Stimulated activated CD4-positive, alpha-beta T cell treated with anti-CD3 and anti-CD28 coated beads, Interleukin-4, amount 100 ng/mL, for 4 hours (primary cell): ENCODE data around the gene LCMT1.
"Not testable (repeated sequence)": the region's sequence is repeated elsewhere in the genome, so short reads cannot be mapped to it uniquely, and the experiment has no call there.

ENCODE experiments used
- DNase-seq, 2 experiments: peaks; one replicate each; pipeline ENCODE4 v3.0.0-alpha.2; 2020

The LCMT1 gene

GRCh38 chr16:25148568-25149215 is 37.1 kb downstream of the LCMT1 start:
- no peak for DNase-seq

DNA sequence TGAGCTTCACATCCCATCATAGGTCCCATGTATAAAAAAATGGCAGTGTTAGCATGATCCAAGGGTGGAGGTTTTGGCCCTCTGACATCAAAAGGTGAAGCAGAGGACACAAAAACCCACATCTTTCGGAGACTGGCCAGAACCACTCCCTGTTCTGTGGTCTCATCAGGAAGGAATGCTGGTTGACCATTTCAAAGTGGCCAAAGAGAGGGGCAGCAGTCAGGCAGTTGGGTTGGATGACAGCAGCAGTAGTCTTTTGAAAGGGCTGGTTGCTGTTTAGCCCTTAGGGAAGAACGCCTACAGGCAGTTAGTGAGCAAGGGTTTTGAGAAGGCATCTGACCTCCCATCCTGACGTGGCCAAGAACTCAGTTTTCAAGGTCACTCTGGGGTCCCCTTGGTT is 40.5 kb downstream of the LCMT1 start:
- DNase-seq: no peak

DNA sequence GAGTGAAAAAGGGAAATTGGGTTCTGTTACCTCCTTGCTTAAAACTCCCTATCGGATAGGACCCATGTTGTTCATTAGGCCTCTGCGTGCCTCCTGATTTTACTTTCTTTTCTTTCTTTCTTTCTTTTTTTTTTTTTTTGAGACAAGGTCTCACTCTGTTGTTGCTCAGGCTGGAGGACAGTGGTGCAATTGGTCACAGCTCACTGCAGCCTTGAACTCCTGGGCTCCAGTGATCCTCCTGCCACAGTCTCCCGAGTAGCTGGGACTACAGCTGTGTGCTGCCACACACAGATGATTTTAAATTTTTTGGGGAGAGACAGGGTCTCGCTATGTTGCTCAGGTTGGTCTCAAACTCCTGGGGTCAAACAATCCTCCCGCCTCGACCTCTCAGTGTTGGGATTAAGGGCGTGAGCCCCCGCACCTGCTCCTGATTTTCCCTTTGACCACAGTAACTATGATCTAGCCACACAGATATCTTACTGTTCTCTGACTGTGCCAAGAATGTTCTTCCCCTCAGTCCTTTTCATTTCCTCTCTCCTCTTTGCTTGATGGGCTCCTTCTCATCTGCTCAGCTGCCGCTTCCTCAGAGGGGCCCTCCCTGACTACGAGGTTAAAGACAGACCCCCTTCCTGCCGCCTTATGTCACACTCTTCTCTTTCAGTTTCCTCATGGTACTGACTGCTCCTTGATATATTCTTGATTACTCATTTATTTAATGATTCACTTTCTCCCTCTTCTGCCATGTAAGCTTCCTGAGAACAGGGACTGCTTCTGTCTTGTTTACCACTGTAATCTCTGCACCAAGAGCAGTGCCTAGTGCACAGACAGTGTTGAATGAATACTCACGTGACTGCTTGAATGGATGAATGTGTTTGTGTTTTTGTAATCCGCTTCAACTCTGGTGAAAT is 44.3 kb downstream of the LCMT1 start:
- peak in 1 of 2 experiments; percentile 11 for DNase-seq

DNA sequence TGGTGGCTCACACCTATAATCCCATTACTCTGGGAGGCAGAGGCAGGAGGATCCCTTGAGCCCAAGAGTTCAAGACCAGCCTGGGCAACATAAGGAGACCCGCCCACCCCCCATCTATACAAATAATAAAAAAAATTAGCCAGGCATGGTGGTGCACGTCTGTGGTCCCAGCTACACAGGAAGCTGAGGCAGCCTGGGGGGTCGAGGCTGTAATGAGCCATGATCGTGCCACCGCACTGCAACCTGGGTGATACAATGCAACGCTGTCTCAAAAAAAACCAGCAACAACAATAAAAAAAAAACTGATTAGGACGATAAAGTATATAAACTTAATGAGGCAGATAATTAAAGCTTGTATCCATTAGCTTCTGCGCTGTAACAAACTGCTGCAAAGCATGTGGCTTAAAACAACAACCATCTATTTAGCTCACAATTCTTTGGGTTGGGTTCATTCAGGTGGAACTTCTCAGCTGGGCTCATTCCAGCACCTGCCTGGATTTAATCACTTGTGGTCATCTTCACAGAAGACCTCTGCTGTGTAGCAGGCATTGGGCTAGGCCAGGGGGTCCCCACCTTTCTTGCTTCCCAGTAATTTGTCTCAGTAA is 45.8 kb downstream of the LCMT1 start:
- no peak for DNase-seq

DNA sequence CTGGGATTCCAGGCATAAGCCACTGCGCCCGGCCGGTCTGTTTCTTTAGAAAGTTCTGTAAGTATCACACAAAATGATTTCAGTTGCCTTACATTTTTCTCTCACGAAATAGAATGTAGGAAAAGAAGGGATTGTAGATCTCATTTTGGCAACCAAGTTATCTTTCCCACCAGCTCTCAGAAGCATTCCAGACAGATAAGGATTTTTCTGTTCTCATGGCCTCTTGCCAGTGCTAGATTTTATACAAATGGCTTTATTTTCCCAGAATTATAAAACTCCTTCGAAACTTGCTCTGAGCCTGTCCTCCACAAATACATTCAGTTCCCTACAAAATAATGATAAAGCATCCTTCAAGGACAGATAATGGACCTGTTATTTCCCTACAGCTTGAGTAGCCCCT is 46.9 kb downstream of the LCMT1 start:
- DNase-seq: no peak

GRCh38 chr16:25161753-25162367 is 50.3 kb downstream of the LCMT1 start:
- DNase-seq: no peak

DNA sequence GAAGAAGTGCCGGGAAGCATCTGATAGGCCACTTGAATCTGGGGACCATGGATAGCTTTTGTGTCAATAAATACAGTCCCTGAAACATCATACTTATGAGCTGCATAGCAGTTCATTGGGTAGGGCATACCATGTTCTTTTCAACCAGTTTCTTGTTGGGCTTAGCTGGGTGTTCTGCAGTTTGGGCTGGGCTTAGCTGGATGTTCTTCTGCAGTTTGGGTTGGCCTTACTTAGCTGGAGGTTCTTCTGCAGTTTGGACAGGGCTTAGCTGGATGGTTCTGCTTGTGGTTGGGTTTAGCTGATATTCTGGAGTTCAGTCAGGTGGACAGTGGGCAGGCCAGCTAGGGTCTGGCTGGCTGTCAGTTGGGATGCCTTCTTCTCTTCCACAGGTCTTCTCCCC is 52.1 kb downstream of the LCMT1 start:
- no peak for DNase-seq

DNA sequence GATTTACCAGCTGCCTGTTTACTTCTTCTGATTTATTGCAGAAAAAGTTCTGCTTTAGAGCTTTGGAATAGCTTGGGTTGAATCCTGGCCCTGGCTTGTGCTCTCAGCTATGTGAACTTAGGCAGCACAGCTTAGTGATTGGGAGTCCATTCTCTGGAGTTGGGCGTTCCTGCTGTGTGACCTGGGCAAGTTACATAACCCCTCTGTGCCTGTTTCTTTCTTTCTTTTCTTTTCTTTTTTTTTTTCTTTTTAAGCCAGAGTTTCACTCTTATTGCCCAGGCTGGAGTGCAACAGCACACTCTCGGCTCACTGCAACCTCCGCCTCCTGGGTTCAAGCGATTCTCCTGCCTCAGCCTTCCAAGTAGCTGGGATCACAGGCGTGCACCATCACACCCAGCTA is 53.7 kb downstream of the LCMT1 start:
- no peak for DNase-seq

DNA sequence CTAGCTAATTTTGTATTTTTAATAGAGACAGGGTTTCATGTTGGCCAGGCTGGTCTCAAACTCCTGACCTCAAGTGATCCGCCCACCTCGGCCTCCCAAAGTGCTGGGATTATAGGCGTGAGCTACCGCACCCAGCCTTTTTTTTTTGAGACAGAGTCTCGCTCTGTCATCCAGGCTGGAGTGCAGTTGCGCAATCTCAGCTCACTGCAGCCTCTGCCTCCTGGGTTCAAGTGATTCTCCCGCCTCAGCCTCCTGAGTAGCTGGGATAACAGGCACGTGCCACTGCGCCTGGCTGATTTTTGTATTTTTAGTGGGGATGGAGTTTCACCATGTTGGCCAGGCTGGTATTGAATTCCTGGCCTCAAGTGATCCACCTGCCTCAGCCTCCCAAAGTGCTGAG is 56.4 kb downstream of the LCMT1 start:
- not testable (repeated sequence) for DNase-seq

DNA sequence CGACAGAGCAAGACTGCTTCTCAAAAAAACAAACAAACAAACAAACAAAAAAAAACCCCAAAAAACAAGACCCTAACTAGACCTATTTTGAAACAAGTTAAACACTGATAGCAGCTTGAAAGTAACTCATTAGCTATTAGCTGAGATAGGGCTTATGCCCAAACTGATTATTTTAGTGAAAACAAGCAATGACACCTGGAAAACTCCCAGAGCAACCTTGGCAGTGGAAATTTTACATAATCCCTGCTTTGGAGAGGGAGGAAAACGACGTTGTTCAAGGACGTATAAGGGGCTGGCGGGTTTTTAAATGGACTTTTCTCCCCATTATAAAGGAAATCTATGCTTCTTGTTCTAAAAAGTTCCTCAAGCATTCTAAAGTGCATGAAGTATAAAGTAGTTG is 59.8 kb downstream of the LCMT1 start:
- no peak for DNase-seq

DNA sequence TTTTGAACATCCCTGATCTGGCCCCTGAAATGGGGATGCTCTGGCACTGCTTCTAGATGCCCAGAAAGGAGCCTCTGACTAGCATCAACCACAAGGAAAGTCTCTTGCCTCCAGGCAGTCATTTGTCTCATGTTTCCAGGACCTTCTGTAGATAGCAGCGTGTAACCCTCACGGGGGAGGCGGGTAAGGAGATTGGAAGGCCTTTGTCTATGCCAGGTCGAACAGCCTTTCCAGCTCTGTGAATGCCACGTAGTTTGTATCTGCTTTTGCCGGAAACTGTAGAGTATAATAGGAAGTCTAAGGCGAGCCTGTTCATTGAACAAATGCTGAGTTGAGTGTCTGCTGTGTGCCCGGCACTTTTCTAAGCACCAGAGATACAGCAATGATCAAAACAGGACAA is 61.3 kb downstream of the LCMT1 start:
- DNase-seq: no peak

- no peak for DNase-seq
Measured at GRCh38 chr16:25174285-25174684, 62.7 kb downstream of the LCMT1 start.

- no peak for DNase-seq
Measured at GRCh38 chr16:25176136-25176535, 64.6 kb downstream of the LCMT1 start.

GRCh38 chr16:25177512-25177830 is 65.9 kb downstream of the LCMT1 start:
- DNase-seq: no peak

DNA sequence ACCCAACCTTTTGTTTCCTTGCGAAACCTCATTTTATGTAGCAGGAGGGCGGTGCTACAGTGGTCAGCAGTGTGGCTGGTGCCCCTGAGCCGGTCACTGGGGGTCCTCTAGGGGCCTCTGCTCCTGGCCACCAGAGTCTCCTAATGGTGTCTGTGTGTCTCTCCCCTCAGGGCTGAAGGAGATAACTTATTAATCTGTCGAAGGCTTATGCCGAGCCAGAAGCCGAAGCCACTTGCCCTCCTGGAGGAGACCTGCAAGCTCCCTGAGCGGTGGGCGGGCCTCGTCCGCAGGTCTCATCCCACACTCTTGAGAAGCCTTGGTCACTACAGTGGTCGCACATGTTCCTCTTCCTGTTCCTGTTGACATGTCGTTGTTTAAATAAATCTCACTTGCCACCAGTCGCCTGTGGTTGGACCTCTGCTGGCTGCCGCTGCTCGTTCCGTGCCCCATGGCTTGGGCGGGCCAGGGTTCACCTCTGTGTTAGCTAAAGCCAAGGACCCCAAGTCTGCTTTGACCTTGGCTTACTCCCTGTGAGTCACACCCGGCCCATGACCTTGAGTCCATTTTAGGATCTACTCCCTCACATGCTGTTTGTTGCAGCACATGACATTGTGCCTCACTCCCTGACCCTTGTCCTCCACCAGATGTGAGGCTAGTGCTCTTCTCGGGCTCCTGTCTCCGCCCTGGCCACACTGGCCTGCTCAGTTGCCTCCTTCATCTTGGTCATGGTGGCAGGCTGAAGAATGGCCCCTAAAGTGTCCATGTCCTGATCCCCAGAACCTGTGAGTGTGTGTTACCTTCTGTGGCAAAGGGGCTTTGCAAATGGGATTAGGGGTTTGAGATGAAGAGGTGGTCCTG is 66.5 kb downstream of the LCMT1 start:
- DNase-seq: no peak

- DNase-seq: not testable (repeated sequence)
Measured at GRCh38 chr16:25181236-25181635, 69.7 kb downstream of the LCMT1 start.

- no peak for DNase-seq
Measured at GRCh38 chr16:25184771-25185170, 73.2 kb downstream of the LCMT1 start.

GRCh38 chr16:25187491-25187795 is 75.9 kb downstream of the LCMT1 start:
- DNase-seq: no peak

- DNase-seq: no peak
Measured at GRCh38 chr16:25189305-25189704, 77.8 kb downstream of the LCMT1 start.

DNA sequence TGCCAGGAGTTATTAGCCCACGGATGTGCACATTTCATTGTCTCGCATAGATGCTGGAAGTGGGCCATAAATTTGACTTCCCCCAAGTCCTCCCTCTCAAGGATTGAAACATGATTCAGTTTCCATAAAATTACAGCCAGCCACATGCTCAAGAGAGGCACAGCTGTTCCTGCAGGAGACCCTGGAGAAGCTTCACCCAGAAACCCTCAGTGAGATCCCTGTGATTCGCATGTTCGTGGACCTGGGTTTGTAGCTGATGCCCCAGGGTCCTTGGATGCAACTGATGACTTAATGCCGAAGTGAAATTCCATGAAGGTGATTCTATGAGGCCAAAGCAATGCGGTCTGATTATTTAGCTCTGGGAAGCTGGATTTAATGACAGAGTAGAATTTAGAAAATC is 80.6 kb downstream of the LCMT1 start:
- DNase-seq: no peak

DNA sequence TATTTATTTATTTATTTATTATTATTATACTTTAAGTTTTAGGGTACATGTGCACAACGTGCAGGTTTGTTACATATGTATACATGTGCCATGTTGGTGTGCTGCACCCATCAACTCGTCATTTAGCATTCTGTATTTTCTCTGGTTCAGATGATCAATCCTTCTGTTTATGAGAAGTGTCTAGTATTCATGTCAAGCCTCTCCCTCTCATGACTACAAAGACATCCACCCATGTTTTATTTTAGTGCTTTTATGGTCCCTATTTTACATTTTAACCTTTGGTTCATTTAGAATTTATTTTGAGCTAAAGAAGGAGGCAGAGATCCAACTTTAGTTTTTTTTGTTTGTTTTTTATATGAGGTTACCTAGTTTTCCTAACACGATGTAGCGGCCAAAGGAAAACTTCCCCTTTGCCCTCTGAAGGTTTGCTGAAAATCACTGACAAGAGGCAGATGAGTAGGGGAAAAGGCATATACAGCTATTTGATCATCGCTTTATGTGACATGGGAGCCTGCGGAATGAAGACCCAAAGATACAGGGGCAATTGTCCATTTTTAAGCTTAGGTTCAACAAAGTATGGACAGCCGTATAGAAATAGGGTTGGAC is 82.8 kb downstream of the LCMT1 start:
- no peak for DNase-seq

DNA sequence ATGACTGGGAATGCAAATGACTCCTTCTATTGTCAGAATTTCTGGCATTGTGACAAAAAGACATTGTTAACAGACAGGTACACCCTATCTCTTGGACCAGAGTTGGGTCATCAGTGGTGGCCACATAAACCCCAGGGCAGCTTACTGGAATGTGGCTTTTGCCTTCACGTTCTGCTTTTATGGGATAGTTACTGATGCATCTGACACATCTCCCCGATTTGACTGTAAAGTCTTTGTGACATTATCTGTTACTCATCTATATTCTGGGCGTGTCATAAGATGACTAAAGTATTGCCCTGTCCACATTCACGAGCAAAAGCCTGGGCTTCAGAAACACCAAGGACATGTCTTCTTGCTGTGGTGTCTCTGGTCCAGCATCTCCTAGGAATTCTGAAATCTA is 86.5 kb downstream of the LCMT1 start:
- no peak for DNase-seq

GRCh38 chr16:25199457-25199856 is 87.9 kb downstream of the LCMT1 start:
- DNase-seq: no peak
